ENCODE data around the gene SMAD9.

The SMAD9 gene

GRCh38 chr13:36866232-36866631, 53.8 kb downstream of the SMAD9 start:
- no peak for DNase-seq (ENCODE audit: low read depth, low spot score)

DNA sequence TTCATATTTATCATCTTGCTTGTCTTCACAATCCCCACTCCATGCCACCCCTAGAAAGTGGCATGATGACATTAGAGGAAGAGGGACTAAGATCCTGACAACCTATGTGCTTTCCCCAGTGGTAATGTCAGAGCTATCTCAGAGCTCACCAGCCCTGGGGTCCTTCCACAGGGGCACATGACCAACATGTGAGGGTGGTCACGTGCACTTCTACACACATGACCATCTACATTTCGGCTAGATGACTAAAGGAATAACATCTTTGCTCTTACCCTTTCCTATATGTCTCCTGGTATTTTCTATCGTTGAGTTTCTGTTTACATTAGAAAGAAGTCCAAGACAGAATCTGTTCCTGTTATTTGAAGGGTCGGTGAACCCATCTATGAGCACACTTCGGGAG, 54.8 kb downstream of the SMAD9 start:
- DNase-seq (ENCODE audit: low read depth, low spot score), result no peak

GRCh38 chr13:36862722-36863121, 57.3 kb downstream of the SMAD9 start:
- no peak for DNase-seq (ENCODE audit: low read depth, low spot score)

DNA sequence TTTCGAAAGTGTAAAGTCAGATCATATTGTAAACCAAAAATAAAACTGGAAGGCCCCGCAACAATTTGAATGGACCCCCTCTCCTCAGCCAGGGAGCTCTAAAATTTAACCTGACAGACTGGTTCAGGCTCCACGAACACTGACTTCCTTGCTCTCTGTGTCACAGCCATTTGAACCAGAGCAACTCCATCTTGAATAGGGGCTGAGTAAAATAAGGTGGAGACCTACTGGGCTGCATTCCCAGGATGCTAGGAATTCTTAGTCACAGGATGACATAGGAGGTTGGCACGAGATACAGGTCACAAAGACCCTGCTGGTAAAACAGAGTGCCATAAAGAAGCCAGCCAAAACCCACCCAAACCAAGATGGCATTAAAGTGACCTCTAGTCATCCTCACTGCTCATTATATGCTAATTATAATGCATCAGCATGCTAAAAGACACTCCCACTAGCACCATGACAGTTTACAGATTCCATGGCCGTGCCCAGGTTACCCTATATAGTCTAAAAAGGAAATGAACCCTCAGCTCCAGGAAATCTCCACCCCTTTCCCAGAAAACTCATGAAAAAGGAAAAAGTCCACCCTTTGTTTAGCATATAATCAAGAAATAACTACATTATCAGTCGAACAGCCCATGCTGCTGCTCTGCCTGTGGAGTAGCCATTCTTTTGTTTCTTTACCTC, 57.9 kb downstream of the SMAD9 start:
- peak; percentile 11 for DNase-seq (ENCODE audit: low read depth, low spot score)

GRCh38 chr13:36859259-36859658, 60.8 kb downstream of the SMAD9 start:
- no peak for DNase-seq (ENCODE audit: low read depth, low spot score)

- DNase-seq (ENCODE audit: low read depth, low spot score), result peak; percentile 71
These were observed 61.7 kb downstream of the SMAD9 start for GRCh38 chr13:36858290-36858689.

DNA sequence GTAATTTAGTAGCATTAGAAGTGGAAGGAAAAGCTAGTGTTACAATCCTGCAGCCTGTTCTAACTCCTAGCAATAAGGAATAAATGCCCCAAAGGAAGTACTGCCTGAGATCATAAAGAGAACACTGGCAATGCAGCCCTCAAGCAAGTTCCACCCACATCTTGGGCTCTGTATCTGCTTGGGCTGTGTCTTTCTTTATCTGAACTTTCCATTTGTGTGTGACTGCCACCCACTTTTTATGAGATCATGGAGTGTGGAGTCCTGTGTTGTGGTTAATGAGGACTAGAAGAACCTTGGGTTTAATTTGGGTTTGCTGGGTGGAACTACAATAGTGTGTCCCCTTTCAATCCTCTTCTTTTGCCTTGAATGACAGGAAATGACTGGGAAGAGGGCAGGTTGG, 62.8 kb downstream of the SMAD9 start:
- DNase-seq (ENCODE audit: low read depth, low spot score), result no peak

- DNase-seq (ENCODE audit: low read depth, low spot score), result no peak
These were observed 69.1 kb downstream of the SMAD9 start for GRCh38 chr13:36850790-36851438.

DNA sequence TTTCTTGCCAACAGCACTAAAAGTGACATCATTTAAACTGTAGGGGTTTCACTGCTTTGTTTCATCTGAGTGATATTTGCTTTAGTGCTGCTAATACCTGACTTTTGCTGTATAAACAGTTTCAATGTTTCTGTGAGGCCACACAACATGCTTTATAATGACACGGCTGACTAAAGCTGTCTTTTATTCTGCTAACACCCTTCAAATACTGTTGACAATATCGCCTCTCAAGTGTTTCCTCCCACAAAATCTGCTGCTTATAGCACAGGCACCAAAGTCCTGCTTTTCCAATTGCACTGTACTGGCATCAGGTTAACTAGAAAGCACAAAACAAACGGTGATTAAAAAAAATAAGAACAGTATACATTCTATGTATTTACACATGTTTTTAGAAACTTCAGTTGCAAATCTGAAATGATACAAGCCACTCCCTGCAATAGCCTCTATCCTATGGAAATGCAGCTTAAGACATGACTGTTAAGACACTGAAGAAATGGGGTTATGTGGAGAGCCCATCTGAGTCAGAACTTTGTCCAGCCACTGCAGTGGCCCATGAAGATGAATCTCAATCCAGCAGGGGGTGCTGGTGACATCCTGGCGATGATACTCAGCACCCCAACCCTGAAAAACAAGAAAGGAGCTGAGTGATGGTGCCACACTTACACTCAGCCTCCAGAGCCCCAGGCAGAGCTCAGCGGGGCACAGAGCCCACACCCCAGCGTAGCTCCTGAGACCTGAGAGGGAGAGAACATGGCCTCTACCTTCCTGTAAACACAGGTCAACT, 71.6 kb downstream of the SMAD9 start:
- DNase-seq (ENCODE audit: low read depth, low spot score), result peak; percentile 9

DNA sequence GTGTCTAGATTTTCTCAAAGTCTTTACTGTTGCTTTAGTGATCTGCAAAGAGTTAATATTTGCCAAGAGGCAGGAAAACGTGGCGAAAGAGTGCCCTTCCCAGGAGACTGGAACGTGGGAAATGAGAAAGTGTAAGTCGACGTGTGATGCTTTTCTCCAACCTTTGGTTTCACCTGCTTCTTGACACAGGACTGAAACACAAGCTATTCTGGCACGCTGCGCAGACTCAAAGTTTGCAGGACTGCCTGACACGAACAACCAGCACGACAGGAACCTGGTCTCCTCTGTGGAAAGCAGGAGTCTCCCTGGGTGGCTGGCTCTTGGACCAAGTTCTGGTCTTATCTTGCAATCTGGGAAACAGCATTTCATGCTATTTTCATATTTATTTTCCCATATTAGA, 72.4 kb downstream of the SMAD9 start:
- no peak for DNase-seq (ENCODE audit: low read depth, low spot score)

- DNase-seq (ENCODE audit: low read depth, low spot score), result peak; percentile 23
These were observed 78.6 kb downstream of the SMAD9 start for GRCh38 chr13:36841391-36841790.

GRCh38 chr13:36840718-36841250, 79.3 kb downstream of the SMAD9 start:
- DNase-seq (ENCODE audit: low read depth, low spot score), result no peak

DNA sequence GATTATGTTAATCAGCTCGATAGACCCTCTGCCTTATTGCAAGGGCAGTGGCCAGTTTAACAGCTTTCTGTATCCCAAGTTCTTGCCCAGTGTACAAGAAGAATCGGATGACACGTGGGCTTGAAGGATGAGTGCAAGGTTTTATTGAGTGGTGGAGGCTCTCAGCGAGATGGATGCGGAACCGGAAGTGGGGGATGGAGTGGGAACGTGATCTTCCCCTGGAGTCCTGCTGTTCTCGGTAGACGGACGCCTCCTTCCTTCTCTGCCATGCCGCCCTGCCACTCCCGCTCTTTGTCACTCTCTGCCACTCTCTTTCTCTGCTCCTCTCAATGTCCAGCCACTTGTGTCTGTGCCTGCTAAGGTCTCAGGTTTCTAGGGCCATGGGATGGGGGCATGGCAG, 80.1 kb downstream of the SMAD9 start:
- DNase-seq (ENCODE audit: low read depth, low spot score), result no peak

DNA sequence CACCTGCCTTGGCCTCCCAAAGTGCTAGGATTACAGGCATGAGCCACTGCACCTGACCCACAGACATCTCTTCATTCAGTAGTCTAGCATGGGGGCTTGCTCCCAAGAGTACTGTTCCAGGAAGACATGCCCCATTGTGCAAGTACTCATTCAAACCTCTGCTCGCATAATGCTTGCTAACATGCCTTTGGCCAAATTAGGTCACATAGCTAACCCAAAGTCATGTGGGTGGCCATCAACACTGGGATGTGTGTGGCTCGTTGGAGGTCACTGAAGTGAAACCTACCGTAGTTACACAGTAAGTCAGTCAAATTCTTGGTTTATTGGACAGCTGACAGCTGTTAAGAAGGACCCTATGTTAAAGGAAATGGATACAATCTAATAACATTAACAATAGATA, 80.8 kb downstream of the SMAD9 start:
- no peak for DNase-seq (ENCODE audit: low read depth, low spot score)

GRCh38 chr13:36837354-36838092, 82.5 kb downstream of the SMAD9 start:
- DNase-seq (ENCODE audit: low read depth, low spot score), result no peak

GRCh38 chr13:36834299-36834698, 85.7 kb downstream of the SMAD9 start:
- no peak for DNase-seq (ENCODE audit: low read depth, low spot score)

GRCh38 chr13:36831291-36831690, 88.7 kb downstream of the SMAD9 start:
- DNase-seq (ENCODE audit: low read depth, low spot score), result no peak

DNA sequence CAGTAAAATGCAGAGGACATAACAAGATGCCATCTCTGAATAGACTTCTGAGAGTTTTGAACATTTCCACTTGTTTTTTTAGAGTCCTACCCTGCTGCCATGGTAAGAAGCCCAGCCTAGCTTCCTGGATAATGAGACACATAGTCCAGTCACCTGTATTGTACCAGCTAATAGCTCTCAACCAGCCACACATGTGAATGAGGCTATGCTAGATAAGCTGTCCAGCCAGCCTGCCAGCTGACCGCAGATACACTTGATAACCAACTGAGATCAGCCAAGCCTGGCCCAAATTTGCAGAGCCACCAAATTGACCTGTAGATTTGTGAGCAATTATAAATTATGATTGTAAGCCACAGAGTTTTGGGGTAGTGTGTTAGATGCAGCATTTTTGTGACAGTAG, 90.3 kb downstream of the SMAD9 start:
- DNase-seq (ENCODE audit: low read depth, low spot score), result no peak

DNA sequence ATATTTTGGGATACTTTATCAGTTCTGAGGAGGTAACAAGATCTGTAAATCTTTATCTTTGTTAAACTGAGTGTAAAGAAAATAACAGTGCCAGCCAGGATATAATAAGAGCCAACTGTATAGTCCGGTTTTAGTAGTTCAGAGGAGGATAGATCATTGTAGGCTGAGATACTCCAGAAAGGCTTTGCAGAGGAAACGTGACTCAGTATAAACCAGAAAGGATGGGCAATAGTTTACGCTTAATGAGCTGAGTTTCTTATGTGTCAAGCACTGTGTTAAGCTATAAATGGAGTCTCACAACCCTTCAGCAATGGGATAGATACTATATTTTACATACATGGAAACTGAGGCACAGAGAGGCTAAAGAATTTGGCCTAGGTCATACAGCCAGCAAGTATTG, 97.3 kb downstream of the SMAD9 start:
- no peak for DNase-seq (ENCODE audit: low read depth, low spot score)

DNA sequence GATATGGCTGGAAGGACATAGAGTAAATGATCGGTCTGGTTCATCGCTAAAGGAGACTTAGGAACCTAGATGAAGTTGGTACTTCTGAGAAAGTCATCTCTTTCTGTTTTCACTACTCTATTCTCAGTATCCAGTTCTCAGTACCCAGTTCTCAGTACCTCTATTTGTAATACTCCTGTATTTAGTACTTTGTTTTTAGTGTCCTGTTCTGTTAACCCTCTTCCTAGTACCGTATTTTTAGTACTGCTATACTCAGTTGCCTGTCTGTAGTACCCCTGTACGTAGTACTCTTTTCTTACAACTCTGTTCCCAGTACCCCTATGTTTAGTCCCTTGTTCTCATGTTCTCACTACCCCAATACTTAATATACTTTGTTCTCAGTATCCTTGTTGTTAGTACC, 99.8 kb downstream of the SMAD9 start:
- no peak for DNase-seq (ENCODE audit: low read depth, low spot score)

GRCh38 chr13:36819739-36820090, 100.3 kb downstream of the SMAD9 start:
- DNase-seq (ENCODE audit: low read depth, low spot score), result peak; percentile 43
